Pons (tissue), 1 donor: Measurements from ENCODE around the gene IL36B.

Source experiments
- DNase-seq: peaks from one replicate; pipeline ENCODE4 v3.0.0-alpha.2; 2016; ENCODE audit warnings: low spot score

Gene IL36B

DNA sequence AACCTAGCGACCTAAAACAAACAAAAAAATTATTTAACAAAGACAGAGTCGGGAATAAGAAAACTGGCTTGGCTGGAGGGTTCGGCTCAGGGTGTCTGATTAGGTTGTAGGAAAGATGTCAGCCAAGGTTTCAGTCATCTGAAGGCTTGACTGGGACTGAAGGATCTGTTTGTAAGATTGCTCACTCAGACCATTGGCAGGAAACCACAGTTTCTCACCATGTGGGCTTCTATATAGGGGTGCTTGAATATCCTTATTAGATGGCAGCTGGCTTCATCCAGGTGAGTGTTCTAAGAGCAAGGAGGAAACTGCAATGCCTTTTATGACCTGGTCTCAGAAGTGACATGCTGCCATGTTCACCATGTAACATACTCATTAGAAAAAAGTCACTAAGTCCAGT, 999 bp upstream of the IL36B start:
- no peak for DNase-seq

DNA sequence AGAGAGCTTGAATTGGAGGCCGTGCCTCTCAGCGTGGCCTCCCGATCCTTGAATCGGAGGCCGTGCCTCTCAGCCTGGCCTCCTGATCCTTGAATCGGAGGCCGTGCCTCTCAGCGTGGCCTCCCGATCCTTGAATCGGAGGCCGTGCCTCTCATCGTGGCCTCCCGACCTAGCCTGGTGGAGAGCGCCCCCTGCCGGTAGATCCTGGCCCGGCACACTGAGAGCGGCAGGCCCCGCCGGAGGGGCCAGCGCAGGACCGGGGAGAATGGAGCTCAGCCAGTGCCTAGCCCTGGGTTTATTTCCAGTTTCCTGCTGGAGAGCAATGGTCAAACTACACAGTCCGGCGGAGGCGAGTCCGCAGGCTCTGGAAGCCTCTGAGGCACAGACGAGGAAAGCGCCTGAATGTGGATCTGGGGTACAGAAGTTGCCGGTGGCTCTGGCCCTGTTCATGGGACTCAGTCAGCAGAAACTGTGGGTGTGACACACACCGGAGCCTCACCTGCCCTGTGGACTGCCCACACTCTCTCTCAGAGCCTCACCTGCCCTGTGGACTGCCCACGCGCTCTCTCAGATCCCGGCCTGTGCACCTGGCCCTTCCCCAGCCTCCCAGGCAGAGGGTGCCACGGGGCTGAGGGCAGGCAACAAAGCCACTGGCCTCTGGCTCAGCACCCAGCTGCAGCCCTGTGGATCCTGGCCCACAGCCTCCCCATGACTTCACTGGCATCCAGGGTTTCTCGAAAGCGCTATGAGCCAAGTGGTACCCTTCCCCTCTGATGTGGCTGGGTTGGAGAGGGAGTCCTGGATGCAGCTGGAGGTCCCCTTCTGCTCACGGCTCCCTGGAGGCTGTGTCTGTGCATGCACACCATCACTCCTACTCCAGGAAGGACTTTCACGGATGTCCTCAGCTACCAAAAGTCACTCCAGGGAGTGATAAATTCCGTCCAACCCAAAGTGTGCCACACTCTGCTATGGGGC, 1.5 kb downstream of the IL36B start:
- no peak for DNase-seq

DNA sequence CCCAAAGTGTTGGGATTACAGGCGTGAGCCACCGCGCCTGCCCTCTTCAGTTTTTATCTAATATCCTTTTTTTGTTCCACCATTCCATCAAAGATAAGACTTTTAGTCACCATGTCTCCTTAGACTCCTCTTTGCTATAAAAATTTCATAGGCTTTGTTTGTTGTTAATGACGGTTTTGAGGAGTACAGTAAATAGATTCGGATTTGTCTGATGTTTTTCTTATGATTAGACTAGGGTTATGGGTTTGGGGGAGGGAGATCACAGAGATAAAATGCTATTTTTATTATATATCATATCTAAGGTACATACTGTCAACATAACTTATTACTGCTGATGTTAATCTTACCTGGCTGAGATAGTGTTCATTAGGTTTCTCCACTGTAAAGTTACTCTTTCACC, 6.2 kb downstream of the IL36B start:
- no peak for DNase-seq

DNA sequence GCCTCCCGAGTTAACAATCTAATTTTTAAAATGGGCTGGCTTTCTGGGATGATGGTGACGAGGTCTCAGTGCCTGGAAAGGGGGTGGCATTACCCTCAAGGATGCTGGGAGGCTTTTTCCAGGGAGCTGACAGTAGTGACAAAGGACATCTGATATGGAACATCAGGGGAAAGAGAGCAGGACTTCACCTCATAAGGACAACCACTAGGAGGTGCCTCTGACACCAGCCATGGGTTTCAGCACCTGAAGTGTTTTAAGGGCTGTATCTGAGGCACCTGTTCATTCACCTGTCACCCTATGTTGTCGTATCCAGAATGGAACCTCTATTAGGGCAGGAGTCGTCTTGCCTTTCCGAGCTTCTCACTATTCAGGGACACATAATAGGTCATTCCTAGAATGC, 10.8 kb downstream of the IL36B start:
- DNase-seq = no peak

DNA sequence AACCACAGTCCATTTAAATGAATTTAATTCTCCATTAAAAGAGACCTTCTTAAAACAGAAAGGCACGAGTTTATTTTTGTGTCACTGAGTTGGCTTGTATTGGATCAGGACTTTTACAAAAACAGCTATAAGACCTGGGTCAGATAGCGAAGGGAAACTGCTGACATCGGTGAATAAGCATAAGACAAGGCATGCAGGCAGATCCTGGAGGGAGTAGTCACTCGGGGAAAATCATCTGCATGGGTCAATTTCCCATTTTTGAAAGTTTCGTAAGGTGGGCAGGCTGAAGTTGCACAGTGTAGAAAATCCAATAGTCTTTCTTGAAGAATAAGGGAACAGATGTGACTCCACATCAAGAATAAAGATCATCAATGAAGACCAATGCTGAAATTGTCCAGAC, 12.9 kb downstream of the IL36B start:
- no peak for DNase-seq

DNA sequence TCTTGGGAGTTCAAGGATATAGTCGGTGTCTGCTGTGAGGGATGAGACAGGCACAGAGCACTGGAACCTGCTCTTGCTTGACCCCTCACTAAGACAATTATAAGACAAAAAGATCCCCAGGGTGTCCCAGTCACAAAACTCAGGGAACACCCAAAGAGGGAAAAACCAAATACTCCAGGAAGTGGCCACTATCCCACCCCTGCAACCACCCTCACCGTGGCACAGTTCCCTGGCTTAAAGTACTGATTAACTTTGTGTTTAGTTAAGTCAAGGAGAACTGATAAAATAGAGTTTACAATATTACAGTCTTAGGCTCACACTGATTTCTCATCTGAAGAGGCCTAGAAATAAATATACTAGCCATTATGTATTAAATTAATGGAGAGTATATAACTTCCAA, 13.5 kb downstream of the IL36B start:
- no peak for DNase-seq

DNA sequence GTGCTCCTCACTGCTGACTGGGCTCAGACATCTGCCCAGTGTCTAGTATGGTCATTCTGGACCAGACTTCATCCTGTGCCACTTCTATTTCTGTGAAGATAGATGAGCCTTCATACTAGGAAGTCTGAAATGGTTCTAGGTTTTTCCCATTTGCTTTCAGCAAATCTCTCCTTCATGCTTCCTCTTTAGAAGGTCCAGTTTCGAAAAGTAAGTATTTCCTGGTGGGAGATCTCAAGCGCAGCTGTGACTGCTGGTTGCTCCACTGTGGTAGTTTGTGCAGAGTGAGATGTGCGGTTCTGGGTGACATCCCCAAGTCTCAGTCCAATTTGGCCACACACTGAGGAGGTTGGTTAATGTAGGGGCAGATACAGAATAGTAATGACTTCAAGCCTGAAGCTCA, 14.4 kb downstream of the IL36B start:
- no peak for DNase-seq

DNA sequence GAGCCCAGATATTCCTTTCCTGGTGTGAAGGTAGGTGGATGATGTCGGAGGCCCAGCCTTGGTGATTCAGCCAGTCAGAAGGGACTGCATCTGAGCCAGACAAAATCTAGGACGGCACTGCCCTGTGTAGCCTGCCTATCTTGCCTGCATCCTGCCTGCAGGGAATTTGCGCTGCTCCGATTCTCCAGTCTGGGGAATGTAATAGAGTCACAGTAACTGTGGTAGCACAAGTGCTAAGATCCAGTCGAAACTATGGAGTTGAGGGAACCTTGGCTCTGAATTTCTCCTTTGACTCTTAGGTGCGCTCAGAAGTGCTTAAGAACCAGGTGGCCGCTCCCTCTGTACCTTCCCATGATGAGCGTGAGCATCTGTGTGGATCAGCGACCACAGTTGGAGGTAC, 15.9 kb downstream of the IL36B start:
- no peak for DNase-seq

DNA sequence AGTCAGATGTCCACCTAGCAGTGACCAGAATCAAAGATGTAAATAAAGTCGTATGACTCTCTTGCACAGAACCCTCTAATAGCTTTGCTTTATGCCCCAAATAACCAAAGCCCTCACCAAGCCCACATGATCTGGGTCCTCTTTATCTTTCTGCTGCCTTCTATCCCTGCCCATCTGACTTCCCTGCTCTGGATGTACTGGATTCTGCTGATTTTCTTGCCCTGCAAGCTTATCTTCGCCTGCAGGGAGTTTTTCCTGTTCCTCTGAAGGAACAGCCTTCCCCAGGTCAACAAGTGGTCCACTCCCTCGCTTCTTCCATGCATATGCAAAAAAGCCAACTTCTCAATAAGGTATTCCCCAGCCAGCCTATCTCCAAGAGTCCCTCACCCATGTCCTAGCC, 18.7 kb downstream of the IL36B start:
- DNase-seq = no peak

DNA sequence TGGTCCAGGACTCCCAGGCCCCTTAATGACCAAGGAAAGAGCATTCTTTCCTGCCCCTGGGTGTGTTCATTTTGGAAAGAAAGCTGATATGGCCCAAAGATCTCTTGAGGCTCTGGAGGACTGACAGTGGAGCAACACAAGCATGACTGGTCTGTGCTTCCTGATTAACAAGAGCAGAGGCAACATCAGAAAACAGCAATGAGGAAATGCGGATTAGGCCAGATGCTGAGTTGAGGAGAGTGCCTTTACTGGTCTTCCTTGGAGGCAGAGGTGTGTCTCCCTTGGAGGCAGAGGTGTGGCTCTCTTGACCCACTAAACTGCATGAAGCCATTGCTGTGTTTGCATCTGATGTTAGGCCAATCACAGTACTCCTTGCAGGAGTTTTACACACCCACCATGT, 19.9 kb downstream of the IL36B start:
- DNase-seq = no peak

DNA sequence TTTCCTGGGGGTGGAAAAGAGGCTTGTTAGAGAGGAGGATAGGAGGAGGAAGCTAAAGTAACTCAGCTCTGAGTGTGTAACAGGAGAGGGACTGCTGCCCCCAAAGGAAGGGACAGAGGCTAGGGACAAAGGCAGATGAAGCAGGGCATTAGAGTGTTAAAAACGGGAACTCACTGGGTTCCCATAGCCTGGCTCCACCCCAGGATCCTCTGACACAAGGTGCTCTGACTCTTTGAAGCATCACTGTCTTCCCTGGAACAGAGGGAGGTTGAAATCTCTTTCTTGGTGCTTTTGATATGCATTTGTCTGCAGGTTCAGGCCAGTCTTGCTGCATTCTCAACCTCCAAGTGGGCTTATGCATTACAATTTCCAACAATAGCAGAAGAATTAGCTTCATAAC, 24.6 kb downstream of the IL36B start:
- no peak for DNase-seq

DNA sequence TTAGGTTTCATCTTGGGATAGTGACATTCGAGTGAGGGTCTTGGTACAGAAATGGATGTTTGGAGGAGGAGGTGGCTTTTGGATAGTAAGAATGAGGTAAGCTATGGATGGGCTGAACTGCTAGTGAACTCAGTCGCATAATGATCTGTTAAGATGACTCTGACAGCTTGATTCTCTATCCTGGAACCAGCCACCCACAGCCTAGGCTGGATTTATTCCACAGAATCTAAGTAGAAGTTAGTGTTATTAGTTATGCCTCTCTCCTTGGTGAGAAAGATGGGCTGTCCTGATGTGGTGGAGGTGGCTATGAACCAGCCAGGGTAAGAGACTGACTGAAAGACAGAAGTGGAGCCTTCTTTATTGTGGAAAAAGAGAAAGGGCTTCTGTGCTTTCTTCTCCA, 25.0 kb downstream of the IL36B start:
- DNase-seq = no peak

DNA sequence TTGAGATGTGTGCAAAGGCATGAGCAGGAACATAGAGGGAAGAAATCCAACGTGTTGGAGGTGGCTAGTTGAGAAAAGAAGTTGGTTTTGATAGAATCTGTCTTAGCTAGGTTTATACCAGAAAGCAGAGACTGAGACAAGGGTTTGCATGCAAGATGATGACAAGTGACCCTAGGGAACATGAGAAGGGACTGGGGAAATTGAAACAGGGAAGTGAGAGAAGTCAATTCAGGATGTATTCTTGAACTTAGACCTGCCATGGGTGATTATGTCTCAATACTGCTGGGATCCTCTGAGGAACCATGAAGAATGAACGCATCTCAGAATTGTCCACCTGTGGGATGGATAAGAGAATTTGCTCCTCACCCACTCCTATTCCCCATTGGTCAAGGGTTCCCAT, 26.9 kb downstream of the IL36B start:
- peak; percentile 11 for DNase-seq

DNA sequence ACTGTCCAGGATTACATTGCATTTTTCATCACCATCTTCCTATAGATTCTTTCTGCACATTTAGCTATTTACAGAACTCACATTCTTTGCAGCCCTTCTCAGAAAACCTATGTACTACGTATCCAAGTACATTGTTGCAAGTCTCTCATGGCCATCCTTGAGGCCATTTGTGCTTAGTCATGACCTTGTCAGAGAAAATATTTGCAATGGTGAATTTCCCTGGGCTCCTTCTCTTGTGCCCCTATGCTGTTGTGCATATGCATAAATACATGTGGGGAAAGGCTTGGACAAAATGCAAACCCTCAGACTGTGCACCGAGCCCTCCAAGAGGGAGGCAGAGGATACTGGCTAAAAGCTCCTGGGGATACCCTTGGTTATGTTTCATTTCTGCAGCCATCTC, 27.9 kb downstream of the IL36B start:
- no peak for DNase-seq

DNA sequence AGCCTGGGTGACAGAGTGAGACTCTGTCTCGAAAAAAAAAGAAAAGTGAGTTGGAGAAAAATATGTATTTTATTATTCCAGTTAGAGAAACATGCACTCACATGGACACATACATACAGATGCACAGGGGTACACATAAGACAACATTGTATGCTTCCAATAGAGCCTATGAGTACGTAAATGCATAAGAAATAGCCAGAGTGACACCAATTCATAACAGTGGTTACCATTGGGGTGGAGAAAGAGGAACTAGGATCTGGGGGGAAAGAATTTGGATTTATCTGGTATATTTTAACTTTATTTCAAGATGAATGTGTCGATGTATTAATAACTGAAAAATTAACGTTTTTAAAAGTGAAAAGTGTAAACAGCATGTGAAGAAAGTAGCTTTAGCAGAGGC, 31.4 kb downstream of the IL36B start:
- DNase-seq = no peak

DNA sequence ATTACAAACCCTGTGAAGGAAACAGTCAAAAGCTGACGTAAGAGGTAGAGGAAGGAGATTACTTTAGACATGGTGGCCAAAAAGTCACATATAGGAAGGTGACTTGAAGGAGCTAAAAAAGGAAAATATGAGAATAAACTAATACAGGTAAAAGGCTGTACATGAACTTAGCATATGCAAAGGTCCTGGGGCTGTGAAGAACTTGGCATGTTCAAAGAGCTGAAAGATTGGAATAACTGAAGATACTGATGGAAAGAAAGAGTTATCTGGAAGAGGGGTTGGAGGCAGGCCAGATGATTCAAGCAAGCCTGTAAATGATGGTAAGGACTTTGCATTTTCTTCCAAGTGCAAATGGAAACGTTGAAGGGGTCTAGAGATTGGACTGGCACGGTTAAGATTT, 34.2 kb downstream of the IL36B start:
- no peak for DNase-seq

DNA sequence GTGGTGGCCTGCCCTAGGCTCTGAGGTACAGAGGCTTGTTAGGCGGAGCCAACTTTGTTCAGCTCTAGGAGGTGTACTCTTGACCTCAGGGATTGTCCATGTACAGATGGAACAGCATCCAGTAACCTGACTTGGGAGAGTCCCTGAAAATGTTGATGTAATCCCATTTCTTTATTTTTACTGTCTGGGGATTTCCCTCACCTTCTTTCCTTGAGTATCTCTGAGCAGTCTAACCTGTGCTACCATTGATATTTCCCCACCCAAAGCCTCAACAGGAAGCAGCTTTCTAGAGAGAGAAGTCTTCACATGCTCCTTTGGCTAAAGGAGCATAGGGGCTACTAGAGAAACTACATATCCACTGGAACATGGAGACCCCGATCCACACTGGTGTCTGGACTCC, 37.0 kb downstream of the IL36B start:
- DNase-seq = no peak

DNA sequence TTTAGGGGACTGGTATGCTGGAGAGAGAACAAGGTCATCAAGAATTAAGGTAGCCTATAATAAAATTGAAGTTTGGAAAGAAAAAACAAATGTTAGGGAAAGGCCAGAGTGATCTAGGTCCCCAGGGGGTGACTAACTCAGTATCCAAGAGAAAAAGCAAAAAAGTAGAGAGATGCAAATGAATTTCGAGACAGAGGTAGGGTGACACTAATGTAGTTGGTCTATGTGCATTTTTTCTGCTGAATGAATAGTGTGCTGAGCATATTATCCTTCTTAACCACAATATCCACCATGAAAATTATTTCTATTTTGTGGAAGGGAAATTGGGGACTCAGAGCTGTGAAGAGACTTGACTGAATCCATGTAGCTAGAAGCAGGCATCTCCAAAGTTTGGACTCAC, 37.6 kb downstream of the IL36B start:
- DNase-seq = no peak

DNA sequence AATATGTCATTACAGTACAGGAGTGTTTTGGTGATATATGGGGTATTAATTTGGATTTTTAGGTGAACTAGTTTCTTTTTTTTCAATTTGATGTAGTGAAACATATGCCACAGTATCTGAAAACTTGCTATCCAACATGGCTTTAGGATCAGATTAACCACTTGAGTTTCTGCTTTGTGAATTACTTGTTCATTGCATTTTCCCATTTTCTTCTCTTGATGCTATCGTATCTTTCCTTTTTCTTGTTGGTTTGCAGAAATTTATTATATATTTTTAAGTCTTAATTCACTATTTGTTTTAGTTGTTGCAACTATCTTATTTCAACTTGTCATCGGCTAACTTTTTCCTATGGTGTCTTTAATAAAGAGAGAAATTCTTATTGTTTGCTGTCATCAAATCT, 38.6 kb downstream of the IL36B start:
- DNase-seq = no peak

DNA sequence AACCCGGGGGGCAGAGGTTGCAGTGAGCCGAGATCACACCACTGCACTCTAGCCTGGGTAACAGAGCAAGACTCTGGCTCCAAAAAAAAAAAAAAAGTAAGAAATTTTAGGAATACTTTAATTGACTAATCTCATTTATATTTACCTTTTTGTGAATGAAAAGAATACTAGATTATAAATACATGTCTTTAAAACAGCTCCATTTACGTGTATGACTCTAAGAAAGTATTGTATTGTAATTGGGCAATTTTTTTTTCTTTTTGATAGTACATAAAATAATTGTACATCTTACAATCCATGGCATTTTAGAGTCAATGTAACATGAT, 39.4 kb downstream of the IL36B start:
- DNase-seq = no peak

DNA sequence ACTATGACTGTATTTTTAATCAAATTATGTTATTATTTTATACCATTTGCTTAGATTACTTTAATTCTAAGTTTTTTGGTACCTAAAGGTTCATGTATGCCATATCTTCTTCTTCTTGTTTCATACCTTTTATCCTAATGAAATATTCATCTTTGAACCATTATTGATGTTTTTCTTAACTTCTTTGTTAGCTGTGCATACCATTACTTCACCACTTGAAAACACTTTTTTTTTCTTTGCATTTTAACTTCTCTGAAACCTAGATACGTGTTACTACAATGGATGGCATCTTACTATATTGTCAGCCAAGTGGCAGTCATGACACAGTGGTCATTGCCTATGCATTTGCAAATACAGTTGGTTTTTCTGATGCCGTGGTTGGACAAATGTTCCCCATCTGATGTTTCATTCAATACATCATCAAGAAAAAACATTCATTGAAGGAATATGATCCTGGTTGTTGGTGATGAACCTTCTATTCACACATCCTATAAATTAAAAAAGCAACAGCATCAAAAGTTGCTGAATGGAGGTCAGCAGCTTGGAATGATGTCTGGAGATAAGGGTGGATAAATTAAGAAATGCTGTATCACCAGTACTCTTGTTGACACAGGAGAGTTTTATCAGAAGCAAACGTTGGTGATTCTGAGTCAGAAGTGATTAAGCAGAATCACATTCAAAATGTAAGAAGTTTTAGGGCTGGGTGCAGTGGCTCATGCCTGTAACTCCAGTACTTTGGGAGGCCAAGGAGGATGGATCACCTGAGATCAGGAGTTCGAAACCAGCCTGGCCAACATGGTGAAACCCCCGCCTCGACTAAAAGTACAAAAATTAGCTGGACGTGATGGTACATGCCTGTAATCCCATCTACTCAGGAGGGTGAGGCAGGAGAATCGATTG, 40.0 kb downstream of the IL36B start:
- DNase-seq = no peak

DNA sequence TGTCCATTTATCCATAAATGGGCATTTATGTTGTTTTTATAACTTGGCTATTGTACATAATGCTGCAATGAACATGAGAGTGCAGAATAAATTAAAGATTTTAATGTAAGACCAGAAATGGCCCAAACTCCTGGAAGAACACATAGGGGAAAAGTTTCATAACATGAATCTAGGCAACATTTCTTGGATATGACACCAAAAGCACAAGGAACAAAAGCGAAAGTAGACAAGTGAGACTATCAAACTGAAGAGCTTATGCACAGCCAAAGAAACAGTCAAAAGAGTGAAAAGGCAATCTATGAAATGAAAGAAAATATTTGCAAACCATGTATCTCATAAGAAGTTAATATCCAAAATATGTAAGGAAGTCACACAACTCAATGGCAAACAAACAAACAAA, 41.6 kb downstream of the IL36B start:
- DNase-seq = no peak

DNA sequence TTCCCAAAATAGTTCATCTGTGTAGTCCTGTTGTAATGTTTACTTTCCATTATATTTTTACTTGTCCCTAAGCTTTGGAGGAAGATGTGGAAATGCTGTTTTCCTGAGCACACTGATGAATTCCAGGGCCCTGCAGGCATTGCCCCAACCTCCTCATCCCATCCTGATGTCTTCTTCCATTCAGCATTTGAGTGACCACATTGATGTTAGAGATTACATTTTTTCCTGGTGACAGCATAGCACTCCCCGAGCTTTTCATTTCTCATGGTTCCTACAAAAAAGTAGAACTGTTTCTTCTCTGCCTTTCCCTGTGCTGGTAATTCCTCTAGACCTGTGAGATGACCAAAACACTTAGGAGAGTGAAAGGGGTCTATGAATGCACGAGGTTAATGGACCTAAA, 42.6 kb downstream of the IL36B start:
- no peak for DNase-seq
